Activated naive CD4-positive, alpha-beta T cell treated with anti-CD3 and anti-CD28 coated beads for 36 hours (primary cell): ENCODE data around the gene RPL18. TPM values are rescaled to one million over a fixed set of nuclear protein-coding genes. Genes with fewer than 3 reads are reported as not detected.
"Not testable (repeated sequence)": the region's sequence is repeated elsewhere in the genome, so short reads cannot be mapped to it uniquely, and the experiment has no call there.

ENCODE experiments used
- CTCF ChIA-PET: fragments of 350-600 bp; sonication (Branson Sonifier 250); formaldehyde crosslinking; loops from one replicate; lab custom pipeline; 2021; ENCODE audit warnings: antibody characterized with exemption; lab: Charles Lee
- DNase-seq: peaks from one replicate; pipeline ENCODE4 v3.0.0-alpha.2; 2020
- H3K27ac Mint-ChIP-seq: one replicate; pipeline ENCODE4 v1.8.0; 2021; ENCODE audit warnings: mild to moderate bottlenecking, mixed read lengths
- H3K27me3 Mint-ChIP-seq: one replicate; pipeline ENCODE4 v1.8.0; 2021; ENCODE audit warnings: low read depth, mixed read lengths
- H3K36me3 Mint-ChIP-seq: one replicate; pipeline ENCODE4 v1.8.0; 2021; ENCODE audit warnings: low read depth, mixed read lengths
- H3K4me1 Mint-ChIP-seq: one replicate; pipeline ENCODE4 v1.8.0; 2021; ENCODE audit warnings: low read depth, mixed read lengths
- H3K4me3 Mint-ChIP-seq: one replicate; pipeline ENCODE4 v1.8.0; 2021; ENCODE audit warnings: mild to moderate bottlenecking, moderate library complexity, mixed read lengths
- H3K9me3 Mint-ChIP-seq: one replicate; pipeline ENCODE4 v1.8.0; 2021; ENCODE audit warnings: mixed read lengths
- intact Hi-C: fragments of 100-400 bp; cut with micrococcal nuclease; formaldehyde crosslinking; loops from one replicate; pipeline ENCODE4 v1.15.1; 2023
- total RNA-seq, 2 experiments: library from RNA; stranded (reverse); gene quantifications; one replicate each; pipeline ENCODE4 v1.2.3, GENCODE V29; 2021

The RPL18 gene
- total RNA-seq, 2 experiments from 2014 or later, result 2,373 to 2,473 TPM

DNA sequence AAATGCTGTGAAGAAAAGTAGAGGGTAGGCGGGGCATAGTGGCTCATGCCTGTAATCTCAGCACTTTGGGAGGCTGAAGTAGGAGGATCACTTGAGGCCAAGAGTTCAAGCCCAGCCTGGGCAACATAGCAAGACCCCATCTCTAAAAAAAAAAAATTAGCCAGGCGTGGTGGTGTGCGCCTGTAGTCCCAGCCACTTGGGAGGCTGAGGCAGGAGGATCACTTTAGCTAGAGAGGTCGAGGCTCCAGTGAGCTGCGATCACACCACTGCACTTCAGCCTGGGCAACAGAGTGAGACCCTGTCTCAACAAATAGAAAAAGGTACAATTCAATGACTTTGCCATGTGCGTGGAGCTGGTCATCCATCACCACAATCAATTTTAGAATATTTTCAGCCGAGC, 41.1 kb downstream of the RPL18 start:
- intact Hi-C loops, H3K9me3 Mint-ChIP-seq, H3K36me3 Mint-ChIP-seq, H3K27ac Mint-ChIP-seq, H3K4me1 Mint-ChIP-seq, H3K4me3 Mint-ChIP-seq, DNase-seq, H3K27me3 Mint-ChIP-seq: not testable (repeated sequence)
- CTCF ChIA-PET, result interaction anchor here (1.0 kb wide), 1 partner anchor 88 kb away, joined by 3 read pairs; no protein-coding TSS in a partner anchor

DNA sequence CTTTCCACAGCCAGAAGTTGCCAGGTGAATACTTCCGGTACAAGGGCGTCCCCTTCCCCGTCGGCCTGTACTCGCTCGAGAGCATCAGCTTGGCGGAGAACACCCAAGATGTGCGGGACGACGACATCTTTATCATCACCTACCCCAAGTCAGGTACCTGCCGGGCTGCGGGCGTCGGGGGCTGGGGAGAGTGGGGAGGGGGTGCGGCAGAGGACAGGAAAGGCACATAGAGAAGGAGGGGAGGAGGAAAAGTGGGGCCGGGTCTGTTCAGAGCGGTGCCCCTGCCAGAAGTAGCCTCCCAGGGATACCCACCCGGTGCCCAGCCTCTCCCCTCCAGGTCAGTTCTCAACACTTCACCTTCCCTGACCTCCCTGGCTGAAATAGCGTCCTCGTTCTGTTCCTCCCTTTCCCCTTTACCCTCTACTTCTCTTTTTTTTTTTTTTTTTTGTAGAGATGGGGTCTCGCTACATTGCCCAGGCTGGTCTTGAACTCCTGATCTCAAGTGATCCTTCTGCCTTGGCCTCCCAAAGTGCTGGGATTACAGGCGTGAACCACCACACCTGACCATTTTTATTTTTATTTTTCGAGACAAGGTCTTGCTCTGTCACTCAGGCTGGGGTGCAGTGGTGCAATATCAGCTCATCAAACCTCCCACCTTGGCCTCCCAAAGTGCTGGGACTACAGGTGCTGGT, 42.9 kb downstream of the RPL18 start:
- H3K36me3 Mint-ChIP-seq, result no peaks in the 10 kb centered on the region
- no peak overlapping the region for H3K27ac Mint-ChIP-seq
- no peaks in the 10 kb centered on the region for H3K9me3 Mint-ChIP-seq
- no peaks in the 10 kb centered on the region for H3K27me3 Mint-ChIP-seq
- no peaks in the 10 kb centered on the region for H3K4me1 Mint-ChIP-seq
- intact Hi-C loops, result no loop called here
- no peak for DNase-seq
- H3K4me3 Mint-ChIP-seq, result no peak overlapping the region
- CTCF ChIA-PET, result no interaction called here

DNA sequence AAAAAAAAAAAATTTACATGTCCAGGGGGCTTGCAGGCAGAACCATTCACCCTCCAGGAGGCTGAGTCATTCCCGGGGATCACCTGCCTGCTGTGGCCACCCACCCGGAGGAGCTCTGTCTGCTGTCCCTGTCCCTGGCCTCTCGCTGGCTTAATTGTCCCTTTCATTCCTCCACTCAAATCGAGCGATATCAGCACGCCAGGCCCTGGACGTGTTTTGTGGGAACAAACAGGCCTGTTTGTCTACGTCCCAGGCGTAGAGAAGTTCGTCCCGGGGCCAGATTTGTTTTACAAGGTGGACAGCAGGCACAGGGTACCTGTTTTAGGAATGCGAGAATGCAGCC, 45.8 kb downstream of the RPL18 start:
- H3K4me1 Mint-ChIP-seq, result no peaks in the 10 kb centered on the region

DNA sequence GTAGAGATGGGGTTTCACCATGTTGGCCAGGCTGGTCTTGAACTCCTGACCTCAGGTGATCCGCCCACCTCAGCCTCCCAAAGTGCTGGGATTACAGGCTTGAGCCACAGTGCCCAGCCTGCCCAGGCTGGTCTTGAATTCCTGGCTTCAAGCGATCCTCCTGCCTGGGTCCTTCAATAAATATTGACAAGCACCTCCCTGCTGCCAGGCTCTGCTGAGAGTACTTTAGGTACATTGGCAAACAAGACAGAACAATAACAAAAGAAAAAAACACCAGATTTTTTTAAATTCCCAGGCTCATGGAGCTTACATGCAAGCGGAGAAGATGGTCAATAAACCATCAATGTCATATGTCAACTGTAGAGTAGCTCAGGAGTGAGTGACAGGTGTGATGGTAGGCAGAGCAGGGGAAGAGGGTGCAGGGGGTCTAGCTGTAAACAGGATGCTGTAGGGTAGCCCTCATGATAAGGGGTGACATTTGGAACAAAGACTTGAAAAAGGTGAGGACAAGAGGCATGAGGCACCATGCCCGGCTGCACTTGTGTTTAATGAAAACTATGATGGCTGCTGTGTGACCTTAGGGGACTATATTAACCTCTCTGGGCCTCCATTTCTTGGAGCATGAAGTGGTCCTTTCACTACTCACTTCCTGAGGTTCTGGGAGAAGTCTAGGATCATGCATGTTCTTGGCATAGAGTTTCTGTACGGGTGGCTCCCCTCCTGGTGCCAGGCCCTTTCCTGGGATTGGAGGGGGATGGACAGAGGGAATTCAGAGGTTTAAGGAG, 47.4 kb downstream of the RPL18 start:
- H3K27ac Mint-ChIP-seq, result no peak overlapping the region
- no peaks in the 10 kb centered on the region for H3K36me3 Mint-ChIP-seq
- intact Hi-C loops, result no loop called here
- H3K4me3 Mint-ChIP-seq, result no peak overlapping the region
- H3K4me1 Mint-ChIP-seq, result no peaks in the 10 kb centered on the region
- H3K27me3 Mint-ChIP-seq, result peaks cover 2% of the 10 kb centered on the region
- H3K9me3 Mint-ChIP-seq, result no peaks in the 10 kb centered on the region
- CTCF ChIA-PET, result interaction anchor here (1.7 kb wide), 1 partner anchor 13 kb away, joined by 7 read pairs; no protein-coding TSS in a partner anchor
- DNase-seq, result no peak

More for the DNA sequence above, 45.8 kb downstream of the RPL18 start:
- no peaks in the 10 kb centered on the region for H3K27me3 Mint-ChIP-seq
- H3K9me3 Mint-ChIP-seq, result no peaks in the 10 kb centered on the region
- no peak for DNase-seq
- no peak overlapping the region for H3K27ac Mint-ChIP-seq
- CTCF ChIA-PET, result no interaction called here
- intact Hi-C loops, result no loop called here
- H3K4me3 Mint-ChIP-seq, result no peak overlapping the region
- H3K36me3 Mint-ChIP-seq, result no peaks in the 10 kb centered on the region

GRCh38 chr19:48569814-48570213, 49.2 kb downstream of the RPL18 start:
- no peaks in the 10 kb centered on the region for H3K4me1 Mint-ChIP-seq
- intact Hi-C loops, result no loop called here
- no peaks in the 10 kb centered on the region for H3K9me3 Mint-ChIP-seq
- DNase-seq, result no peak
- no peaks in the 10 kb centered on the region for H3K36me3 Mint-ChIP-seq
- H3K4me3 Mint-ChIP-seq, result no peak overlapping the region
- H3K27me3 Mint-ChIP-seq, result peaks cover 2% of the 10 kb centered on the region
- CTCF ChIA-PET, result interaction anchor here (1.7 kb wide), 1 partner anchor 14 kb away, joined by 7 read pairs; no protein-coding TSS in a partner anchor
- H3K27ac Mint-ChIP-seq, result no peak overlapping the region

DNA sequence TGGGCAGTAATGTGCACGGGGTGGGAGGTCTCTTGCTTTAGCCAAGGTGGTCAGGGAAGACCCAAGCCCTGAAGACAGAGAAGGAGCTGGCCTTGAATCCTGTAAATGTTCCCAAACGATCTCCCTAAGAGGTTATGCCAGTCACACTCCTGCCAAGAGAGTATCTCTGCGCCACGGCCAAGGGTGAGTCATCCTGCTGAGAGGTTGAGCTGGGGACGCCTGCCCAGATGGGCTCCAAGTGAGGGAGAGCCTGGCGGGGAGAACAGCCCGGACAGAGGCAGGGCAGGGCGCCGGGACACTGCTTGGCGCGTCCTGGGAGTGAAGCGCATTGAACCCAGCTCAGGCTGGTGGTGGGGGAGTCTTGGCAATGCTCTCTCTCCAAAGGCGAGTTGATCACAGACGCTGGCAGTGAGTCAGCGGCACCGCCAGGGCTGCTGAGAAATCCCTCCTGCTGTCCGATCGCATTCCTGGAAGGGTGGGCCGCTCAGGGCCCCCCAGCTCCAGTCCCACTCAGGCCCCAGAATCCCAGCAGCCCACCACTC, 50.6 kb downstream of the RPL18 start:
- H3K4me3 Mint-ChIP-seq, result no peak overlapping the region
- H3K9me3 Mint-ChIP-seq, result no peaks in the 10 kb centered on the region
- H3K4me1 Mint-ChIP-seq, result no peaks in the 10 kb centered on the region
- intact Hi-C loops, result no loop called here
- CTCF ChIA-PET, result interaction anchor here (1.4 to 3.2 kb wide), 2 partner anchors 16 to 79 kb away, joined by 5 to 10 read pairs; no protein-coding TSS in a partner anchor
- DNase-seq, result no peak
- H3K36me3 Mint-ChIP-seq, result no peaks in the 10 kb centered on the region
- H3K27ac Mint-ChIP-seq, result no peak overlapping the region
- H3K27me3 Mint-ChIP-seq, result peaks cover 2% of the 10 kb centered on the region

Other genes starting within 250 kb of the RPL18 start
- gene KDELR1, start 227.6 kb downstream of the RPL18 start, total RNA-seq, result 10 to 100 TPM; 81.5 to 83.8 TPM
- gene GRIN2D, start 225.5 kb downstream of the RPL18 start, total RNA-seq, result under 1 TPM; 0.05 to 0.07 TPM
- gene GRWD1, start 173.2 kb downstream of the RPL18 start, total RNA-seq, result 10 to 100 TPM; 32.4 to 36.0 TPM
- gene KCNJ14, start 163.6 kb downstream of the RPL18 start, total RNA-seq, result 1 to 10 TPM; 1.7 to 1.8 TPM
- gene CYTH2, start 149.8 kb downstream of the RPL18 start, total RNA-seq, result 10 to 100 TPM; 36.7 to 38.0 TPM
- gene LMTK3, start 107.3 kb downstream of the RPL18 start, total RNA-seq, result 1 to 10 TPM; 2.3 to 2.6 TPM
- gene SULT2B1, start 67.0 kb downstream of the RPL18 start, total RNA-seq, result not detected
- gene SPACA4, start 12.4 kb downstream of the RPL18 start, total RNA-seq, result not detected
- gene FAM83E, start 4.1 kb downstream of the RPL18 start, total RNA-seq, result 1 to 10 TPM; 2.0 TPM
- gene SPHK2, start 328 bp upstream of the RPL18 start, total RNA-seq, result 10 to 100 TPM; 20.1 to 20.6 TPM
- gene DBP, start 18.2 kb upstream of the RPL18 start, total RNA-seq, result 1 to 10 TPM; 7.8 to 9.7 TPM
- gene CA11, start 27.0 kb upstream of the RPL18 start, total RNA-seq, result 10 to 100 TPM; 12.0 to 14.9 TPM
- under 1 TPM in 1 of 2 experiments, not detected in 1; 0.17 TPM for gene NTN5, start 53.8 kb upstream of the RPL18 start, total RNA-seq
- gene FUT2, start 76.8 kb upstream of the RPL18 start, total RNA-seq, result not detected
- gene MAMSTR, start 100.5 kb upstream of the RPL18 start, total RNA-seq, result under 1 TPM; 0.44 to 0.57 TPM
- gene RASIP1, start 121.4 kb upstream of the RPL18 start, total RNA-seq, result under 1 TPM in 1 of 2 experiments, not detected in 1; 0.17 TPM
- not detected for gene IZUMO1, start 127.7 kb upstream of the RPL18 start, total RNA-seq
- gene FUT1, start 133.5 kb upstream of the RPL18 start, total RNA-seq, result under 1 TPM; 0.07 to 0.12 TPM
- gene FGF21, start 136.3 kb upstream of the RPL18 start, total RNA-seq, result not detected
- 10 to 100 TPM; 66.4 to 66.8 TPM for gene BCAT2, start 191.9 kb upstream of the RPL18 start, total RNA-seq
- gene HSD17B14, start 217.3 kb upstream of the RPL18 start, total RNA-seq, result under 1 TPM in 1 of 2 experiments, not detected in 1; 0.50 TPM
- gene PLEKHA4, start 249.4 kb upstream of the RPL18 start, total RNA-seq, result 1 to 10 TPM; 8.3 to 8.8 TPM